T-helper 2 cell (primary cell): ENCODE data around the gene ERICH4.
"Not testable (repeated sequence)": the region's sequence is repeated elsewhere in the genome, so short reads cannot be mapped to it uniquely, and the experiment has no call there.

Experiments
- DNase-seq, 5 experiments: peaks; one replicate each; pipeline versions ENCODE4 v3.0.0 to v3.0.0-alpha.2; 2012 to 2022
- total RNA-seq, 2 donors: gene quantifications; one replicate each; lab custom pipeline; 2026; lab: John Stamatoyannopoulos, UW

Gene ERICH4, protein sequence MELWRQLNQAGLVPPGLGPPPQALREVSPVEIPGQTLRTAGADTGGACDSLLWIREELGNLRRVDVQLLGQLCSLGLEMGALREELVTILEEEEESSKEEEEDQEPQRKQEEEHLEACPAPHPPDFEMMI
- 0 reads per million in 2 donors for total RNA-seq

DNA sequence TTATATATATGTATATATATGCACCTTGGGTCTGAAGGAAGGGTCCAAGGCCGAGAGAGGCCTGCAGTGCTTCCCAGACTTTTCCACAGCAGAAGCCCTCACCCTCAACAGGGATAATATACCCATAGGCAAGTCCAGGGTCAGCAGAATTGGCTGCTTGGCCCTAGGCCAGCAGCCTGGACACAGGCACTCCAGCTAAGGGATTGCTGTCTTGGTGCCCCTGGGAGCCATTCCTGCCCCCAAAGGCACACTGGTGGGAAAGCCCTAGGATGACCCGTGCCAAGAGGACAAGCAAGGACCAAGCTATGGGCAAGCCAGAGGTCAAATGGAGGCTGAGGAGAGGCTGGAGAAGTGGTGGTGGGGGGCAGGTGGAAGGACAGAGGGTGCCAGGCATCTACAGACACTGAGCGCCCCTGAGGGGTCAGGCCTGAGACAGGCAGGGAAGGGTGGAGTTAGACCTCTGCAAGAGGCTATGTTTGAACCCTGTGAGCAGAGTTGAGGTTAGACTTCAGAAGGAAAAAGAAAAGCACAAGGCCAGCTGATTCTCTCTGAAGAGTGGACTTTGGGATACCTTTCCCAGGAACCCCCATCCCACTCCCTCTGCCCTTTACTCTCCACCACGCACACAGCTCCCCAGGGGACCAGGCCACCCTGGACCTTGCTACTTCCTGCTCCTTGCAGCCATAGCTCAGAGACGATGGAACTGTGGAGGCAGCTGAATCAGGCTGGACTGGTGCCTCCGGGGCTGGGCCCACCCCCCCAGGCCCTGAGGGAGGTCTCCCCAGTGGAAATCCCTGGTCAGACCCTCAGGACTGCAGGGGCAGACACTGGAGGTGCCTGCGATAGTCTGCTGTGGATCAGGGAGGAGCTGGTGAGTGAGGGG is at the start of gene ERICH4:
TSS of gene ERICH4 (plus strand) at position 684 of the 883 bp plus-strand sequence. CDS start at position 698, 14 bp downstream.
- no peak for DNase-seq

DNA sequence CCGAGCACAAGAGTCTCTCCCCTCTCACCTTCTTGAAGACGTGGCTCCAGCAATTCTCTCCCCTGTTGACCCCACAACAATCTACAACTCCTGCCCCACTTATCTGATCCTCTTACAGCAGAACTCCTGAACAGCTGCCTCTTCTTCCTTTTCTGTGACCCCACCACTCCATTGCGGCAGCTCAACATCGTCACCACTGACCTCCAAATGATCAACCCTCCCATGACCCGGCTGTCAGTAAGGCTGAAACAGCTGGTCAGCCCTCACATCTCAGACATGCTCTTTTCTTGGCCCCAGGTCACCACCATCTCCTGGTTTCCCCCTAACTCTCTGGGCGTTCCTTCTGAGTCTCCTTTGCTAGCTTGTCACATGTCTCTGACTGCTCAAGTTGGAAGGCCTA is 47.6 kb upstream of the ERICH4 start:
- DNase-seq: no peak

- DNase-seq: peak; percentile 98 to 100 (median 99)
Observed at GRCh38 chr19:41397086-41398049, 45.6 kb upstream of the ERICH4 start, which contains the start of the genes BCKDHA and EXOSC5. Gene BCKDHA (plus strand): TSS chr19:41397818. CDS start chr19:41397828, 10 bp downstream. Gene EXOSC5 (minus strand): TSS chr19:41397359. CDS start chr19:41397328, 31 bp downstream.

DNA sequence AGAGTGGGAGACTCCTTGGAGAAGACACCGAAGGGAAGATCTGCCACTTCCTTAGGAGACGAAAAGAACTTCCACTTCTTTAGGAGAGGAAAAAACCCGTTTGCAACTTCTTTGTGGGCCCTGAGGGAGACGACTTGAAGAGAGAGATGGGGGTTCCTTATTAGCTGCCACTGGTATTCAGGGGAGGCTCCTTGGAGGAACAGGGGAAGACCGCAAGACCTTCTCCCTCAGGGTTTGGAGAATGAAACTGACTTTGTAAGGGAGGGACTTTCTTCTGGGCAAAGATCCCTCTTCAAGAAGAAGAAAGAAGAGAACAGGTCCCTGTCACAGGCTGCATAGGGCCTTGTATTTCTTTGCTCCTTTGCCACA is 44.9 kb upstream of the ERICH4 start:
- DNase-seq: no peak

- DNase-seq: no peak
Observed at GRCh38 chr19:41398598-41398997, 44.4 kb upstream of the ERICH4 start.

- DNase-seq: no peak
Observed at GRCh38 chr19:41399091-41399490, 43.9 kb upstream of the ERICH4 start.

GRCh38 chr19:41399525-41399924 is 43.4 kb upstream of the ERICH4 start:
- DNase-seq: no peak

DNA sequence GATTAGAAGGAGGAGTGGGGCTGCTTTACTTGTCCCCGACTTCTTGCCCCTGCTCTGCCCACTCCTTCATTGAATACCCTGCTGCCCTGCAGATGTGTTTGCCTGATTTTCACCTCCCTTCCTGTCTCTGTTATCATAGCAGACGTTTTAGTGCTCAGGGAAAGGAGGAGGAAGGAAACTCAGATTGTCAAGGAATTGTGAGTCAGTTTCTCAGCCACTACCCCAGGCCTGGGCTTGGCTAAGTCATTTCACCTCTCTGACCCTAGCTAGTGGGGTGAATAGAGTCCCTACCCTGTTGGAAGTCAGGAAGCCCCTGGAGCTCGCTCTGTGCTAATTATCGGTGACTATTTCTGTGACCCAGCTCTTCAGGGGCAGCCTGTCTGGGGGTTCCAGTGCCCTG is 41.5 kb upstream of the ERICH4 start:
- no peak for DNase-seq

GRCh38 chr19:41402010-41402409 is 40.9 kb upstream of the ERICH4 start:
- DNase-seq: no peak

DNA sequence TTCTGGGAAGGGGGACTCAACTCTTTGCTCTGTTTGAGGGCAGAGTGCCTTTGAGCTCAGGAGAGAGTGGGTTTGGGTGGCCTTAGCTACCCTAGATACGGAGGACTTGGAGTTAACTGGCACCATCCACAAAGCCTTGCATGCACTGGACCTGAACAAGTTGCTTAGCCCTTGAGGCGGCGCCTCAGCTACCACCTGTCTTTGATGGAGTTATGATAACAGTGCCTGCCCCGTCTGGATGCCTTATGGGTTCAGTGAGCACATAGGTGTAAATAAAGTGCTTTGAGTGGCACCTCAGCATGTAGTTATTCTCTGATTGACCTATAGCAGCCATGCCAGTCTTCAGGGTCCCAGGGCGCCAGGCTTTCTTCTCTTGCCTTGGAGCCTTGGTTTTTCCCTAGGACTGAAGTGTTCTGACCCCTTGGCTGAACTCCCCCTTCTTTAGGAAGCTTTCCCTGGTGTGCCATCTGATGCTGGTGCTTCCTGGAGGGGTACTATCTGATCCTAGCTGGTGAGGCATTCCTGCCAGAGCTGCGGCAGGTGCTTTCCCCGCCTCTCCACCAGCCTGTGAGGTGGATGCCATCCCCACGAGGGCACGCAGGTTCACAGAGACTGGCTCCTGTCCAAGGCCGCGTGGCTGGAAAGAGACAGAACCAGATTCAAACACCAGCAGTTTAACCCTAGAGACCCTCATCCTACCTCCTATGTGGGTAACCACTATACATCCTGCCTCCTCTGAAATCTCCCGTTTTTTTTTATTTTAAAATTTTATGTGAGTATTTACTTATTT is 39.6 kb upstream of the ERICH4 start:
- DNase-seq: no peak

DNA sequence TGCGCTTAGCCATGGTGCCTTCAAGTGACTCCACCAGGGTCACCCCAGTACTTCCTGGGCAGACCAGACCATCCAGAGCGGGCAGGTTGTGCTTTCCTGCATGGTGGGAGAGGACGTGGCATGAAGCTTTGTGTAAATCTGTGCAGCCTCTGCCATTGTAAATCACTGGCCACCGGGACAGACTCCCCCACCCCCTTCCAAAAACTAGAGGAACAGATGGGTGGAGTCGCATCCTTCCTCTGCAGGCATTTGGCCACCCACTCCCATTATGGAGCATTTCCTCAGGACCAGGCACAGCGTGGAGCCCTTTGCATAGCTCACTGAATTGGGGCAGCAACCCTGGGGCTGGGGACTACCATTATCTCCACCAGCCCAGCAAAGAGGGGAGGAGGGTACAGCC is 37.2 kb upstream of the ERICH4 start:
- DNase-seq: no peak

DNA sequence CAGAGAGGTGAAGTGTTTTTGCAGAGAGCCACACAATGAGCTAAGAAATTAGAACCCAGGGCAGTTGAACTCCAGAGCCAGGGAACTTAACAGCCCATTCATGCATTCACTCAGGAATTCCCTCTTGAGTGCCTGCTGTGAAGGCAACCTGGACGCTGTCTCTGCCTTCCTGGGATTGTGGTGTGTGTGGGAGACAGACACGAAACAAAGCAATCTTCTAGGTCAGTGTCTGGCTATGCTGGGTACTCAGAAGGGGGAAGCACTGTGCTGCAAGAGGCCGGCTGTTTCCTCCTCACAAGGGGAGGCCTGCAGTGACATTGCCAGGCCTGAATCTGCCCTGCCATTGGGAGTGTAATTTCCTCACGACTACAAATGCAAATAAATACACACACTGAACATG is 35.7 kb upstream of the ERICH4 start:
- no peak for DNase-seq

DNA sequence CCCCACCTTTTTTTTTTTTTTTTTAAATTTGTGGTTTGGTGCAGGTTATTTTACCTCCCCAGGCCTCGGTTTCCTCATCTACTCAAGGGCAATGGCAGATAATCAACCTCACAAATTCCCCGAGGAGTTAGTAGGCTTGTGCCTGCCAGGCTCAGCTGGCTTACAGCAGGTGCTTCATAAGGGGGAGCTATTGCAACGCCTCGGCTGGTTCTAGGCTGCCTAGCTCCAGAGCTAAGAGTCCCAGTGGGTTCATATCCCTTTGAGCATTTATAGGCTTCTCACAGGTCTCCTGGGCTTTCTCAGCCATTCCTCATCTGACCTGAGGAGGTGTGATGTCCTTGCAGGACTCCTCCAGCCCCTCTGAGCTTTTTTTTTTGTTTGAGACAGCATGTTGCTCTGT is 34.7 kb upstream of the ERICH4 start:
- no peak for DNase-seq

- DNase-seq: not testable (repeated sequence)
Observed at GRCh38 chr19:41408846-41409245, 34.1 kb upstream of the ERICH4 start.

- no peak for DNase-seq
Observed at GRCh38 chr19:41409288-41409687, 33.7 kb upstream of the ERICH4 start.

- DNase-seq: no peak
Observed at GRCh38 chr19:41410336-41411054, 32.5 kb upstream of the ERICH4 start.

GRCh38 chr19:41411100-41411967 is 31.6 kb upstream of the ERICH4 start:
- DNase-seq: no peak

GRCh38 chr19:41411968-41412265 is 31.0 kb upstream of the ERICH4 start:
- DNase-seq: no peak

GRCh38 chr19:41412953-41413352 is 30.0 kb upstream of the ERICH4 start:
- no peak for DNase-seq

GRCh38 chr19:41413947-41414346 is 29.0 kb upstream of the ERICH4 start:
- no peak for DNase-seq

- no peak for DNase-seq
Observed at GRCh38 chr19:41414461-41414860, 28.5 kb upstream of the ERICH4 start.
